C4-2B (cell line): ENCODE measurements around the gene SPC24.

Experiments
- H3K27ac ChIP-seq: fragments of 450-650 bp; 2 replicates; pipeline ENCODE4 v1.5.1; 2017
- ZFX ChIP-seq: fragments of 450-650 bp; IDR thresholded peaks from 2 replicates; pipeline ENCODE4 v1.6.1; 2017
- TF ChIP-seq, protein P1 (sequence below): fragments of 450-650 bp; conservative IDR thresholded peaks from 2 replicates; pipeline ENCODE4 v1.5.1; 2017; ENCODE audit warnings: mild to moderate bottlenecking

Gene SPC24

GRCh38 chr19:11155373-11156120 lies at the start of gene SPC24:
TSS of gene SPC24 (minus strand) at chr19:11155782. CDS start at chr19:11155776, 6 bp downstream.
- TF ChIP-seq, protein P1, sequence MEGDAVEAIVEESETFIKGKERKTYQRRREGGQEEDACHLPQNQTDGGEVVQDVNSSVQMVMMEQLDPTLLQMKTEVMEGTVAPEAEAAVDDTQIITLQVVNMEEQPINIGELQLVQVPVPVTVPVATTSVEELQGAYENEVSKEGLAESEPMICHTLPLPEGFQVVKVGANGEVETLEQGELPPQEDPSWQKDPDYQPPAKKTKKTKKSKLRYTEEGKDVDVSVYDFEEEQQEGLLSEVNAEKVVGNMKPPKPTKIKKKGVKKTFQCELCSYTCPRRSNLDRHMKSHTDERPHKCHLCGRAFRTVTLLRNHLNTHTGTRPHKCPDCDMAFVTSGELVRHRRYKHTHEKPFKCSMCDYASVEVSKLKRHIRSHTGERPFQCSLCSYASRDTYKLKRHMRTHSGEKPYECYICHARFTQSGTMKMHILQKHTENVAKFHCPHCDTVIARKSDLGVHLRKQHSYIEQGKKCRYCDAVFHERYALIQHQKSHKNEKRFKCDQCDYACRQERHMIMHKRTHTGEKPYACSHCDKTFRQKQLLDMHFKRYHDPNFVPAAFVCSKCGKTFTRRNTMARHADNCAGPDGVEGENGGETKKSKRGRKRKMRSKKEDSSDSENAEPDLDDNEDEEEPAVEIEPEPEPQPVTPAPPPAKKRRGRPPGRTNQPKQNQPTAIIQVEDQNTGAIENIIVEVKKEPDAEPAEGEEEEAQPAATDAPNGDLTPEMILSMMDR, result no peak
- no peak for TF ChIP-seq ZFX
- peak within 1 kb of the TSS; percentile 91 for H3K27ac ChIP-seq

GRCh38 chr19:11204943-11205349 lies 49.4 kb upstream of the SPC24 start:
- H3K27ac ChIP-seq, result no peak overlapping the region
- TF ChIP-seq, protein P1, result no peak
- no peak for TF ChIP-seq ZFX

DNA sequence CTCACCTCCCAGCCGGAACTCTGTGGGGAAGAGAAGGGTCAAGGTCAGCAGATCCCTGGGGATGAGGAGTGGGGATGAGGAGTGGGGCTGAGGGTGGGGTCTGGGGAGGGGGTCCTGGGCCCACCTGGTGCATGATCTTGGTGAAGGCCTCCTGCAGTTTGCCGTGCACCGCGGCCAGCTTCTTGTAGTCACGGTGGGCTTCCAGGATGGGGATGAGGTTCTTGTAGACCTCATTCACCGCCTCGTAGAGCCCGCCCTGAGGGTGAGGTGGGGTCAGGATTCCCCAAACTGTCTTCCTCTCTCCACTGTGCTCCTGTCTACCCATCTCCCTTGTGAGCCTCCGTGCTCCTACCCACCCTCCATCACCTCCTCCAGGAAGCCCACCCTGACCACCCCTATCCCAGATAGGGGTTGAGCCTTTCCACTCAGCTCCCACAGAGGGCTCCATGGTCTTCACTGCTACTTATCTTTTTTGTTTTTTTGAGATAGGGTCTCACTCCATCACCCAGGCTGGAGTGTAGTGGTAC lies 48.6 kb upstream of the SPC24 start:
- TF ChIP-seq, protein P1, result no peak; the same call in 1 of the 2 replicates
- no peak for TF ChIP-seq ZFX
- H3K27ac ChIP-seq, result no peak overlapping the region

DNA sequence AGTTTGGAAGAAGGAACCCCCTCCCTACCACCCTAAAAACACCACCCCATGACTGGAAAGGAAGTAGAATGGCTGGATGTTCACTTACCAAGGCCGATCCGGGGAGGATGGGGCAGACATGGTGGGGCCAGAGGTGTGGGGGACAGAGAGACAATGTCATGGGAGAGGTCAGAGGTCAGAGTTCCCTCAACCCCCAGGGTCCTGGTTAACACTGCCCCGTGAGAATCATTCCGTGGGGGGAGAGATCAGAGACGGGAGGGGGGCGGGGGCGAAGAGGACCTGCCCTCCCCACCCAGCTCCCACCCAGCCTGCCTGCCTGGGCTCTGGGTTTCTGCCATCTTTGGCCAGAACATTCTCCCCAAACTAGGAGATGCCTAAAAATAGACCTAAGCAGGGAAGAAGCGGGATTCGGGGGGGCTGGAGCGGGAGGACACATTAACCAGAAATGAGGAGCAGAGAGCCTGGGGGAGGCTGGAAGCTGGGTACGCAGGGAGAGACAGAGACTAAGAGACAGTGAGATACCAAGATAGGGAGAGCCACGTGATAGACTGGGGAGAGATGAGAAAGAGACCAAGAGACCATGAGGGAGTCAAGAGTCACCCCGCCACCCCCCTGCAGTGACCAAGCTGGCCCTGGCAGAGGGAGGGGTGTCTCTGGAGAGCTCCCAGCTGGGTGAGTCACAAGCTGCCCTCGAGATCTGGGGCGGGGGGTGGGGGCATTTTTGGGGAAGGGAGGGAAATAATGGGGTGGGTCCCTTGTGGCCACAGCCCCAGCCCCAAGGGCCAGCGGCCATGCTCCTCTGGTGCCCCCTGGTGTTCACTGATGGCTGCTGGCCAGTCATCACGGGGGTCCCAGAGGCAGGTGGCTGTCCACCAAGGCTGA lies 47.9 kb upstream of the SPC24 start:
- TF ChIP-seq, protein P1, result peak; percentile 76
- TF ChIP-seq ZFX, result no peak
- H3K27ac ChIP-seq, result no peak overlapping the region

DNA sequence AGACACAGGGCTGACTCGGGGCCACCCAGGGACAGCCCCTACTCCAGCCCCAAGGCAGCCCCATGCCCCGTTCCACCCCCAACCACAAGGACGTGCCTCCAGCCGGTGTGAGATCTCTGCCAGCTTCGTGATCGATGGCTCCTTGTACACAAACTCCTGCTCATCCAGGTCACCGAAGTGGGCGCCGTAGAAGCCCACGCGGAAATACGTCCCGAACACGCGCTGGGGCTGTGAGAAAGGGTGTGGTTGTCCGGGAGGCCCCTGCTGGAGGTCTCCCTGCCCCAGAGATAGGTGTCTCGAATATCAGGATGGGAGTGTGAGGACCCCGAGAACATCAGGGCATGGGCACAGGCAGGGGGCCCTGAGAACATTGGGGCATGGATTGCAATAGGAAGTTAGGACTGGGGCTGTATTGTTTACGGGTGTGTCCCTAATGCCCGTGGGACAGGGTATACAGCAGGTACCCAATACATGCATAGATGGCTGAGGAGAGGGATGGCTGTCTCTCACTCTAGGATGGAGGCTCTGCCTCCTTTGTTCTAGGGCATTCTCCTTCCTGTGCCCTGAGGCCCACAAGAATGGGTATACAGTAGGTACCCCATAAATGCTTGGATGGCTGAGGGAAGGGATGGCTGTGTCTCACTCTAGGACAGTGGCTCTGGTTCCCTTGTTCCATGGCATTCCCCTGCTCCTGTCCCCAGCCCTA lies 47.1 kb upstream of the SPC24 start:
- TF ChIP-seq ZFX, result no peak
- TF ChIP-seq, protein P1, result no peak
- no peak overlapping the region for H3K27ac ChIP-seq

GRCh38 chr19:11201791-11202190 lies 46.2 kb upstream of the SPC24 start:
- no peak overlapping the region for H3K27ac ChIP-seq
- no peak for TF ChIP-seq ZFX
- TF ChIP-seq, protein P1, result no peak
